Measurements from ENCODE around the gene ZNF454.

The ZNF454 gene

DNA sequence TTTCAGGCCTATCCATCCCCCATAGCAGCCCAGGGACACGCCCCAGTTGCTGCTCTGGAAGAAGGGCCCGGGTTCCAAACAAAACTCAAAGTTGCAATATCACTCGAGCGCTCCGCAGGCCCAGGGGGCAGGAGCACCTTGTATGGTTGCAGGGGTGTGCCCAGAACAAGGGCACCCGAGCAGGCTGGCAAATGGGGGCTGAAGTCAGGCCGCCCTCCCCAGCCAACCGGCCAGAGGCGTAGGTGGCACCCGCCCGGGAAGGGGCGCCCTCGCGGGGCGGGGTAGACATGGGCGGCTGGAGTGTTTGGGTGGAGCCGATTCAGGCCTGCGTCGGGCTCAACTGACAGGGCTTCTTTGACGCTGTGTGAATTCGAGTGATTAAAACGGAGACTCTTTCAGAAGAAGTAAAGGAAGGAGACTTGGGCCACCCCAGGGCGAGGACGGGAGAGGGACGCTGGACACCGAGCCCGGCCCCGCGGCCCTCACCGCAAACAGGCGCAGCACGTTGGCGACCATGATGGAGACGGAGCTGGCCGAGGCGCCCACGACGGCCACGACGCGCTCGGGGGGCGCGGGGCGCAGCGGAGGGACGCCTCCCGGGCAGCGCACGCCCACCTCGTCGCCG, 53.1 kb downstream of the ZNF454 start:
- no peak for DNase-seq

- DNase-seq, result no peak
These were observed 53.8 kb downstream of the ZNF454 start, which contains the start of gene GRM6 for GRCh38 chr5:178994580-178995340. Gene GRM6, minus strand, starts transcription at chr5:178995320. Its CDS starts 376 bp downstream, at chr5:178994944.

DNA sequence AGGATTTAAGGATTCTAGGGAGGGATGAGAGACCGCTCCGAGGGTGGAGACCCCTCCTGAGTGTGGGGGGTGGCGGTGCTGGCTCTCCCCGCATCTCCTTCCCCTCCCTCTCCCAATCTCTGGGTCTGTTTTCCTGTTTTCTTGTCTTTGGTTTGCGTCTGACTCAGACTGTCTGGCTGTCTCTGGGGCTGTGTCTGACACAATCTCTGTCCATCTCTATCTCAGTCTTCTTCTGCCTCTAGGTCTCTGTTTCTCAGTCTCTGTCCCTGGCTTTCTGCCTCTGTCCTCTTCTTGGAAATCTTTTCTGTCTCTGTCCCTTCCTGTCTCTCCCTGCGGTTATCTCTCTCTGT, 54.3 kb downstream of the ZNF454 start:
- no peak for DNase-seq

DNA sequence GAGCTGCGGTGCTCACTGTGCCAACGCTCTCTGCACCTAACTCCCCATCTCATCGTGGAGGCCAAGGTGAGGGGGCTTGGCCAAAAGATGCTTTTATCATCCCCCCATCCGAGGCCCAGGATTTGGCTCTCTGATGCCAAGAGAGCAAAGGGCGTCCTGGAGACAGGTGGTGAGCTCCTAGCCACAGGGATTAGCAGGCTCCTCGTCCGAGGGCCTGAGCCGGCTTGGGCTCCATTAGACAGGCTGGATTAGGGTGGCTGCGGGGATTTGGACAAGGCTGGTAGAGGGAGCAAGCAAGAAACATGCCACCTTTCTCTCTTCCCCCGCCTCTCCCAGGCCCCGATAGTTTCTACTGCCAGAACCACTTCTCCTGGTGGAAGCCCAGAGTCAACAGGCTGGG, 55.2 kb downstream of the ZNF454 start:
- no peak for DNase-seq

- no peak for DNase-seq
These were observed 56.2 kb downstream of the ZNF454 start for GRCh38 chr5:178997191-178997590.

- DNase-seq, result no peak
These were observed 57.4 kb downstream of the ZNF454 start for GRCh38 chr5:178998441-178998840.

GRCh38 chr5:179006564-179006963, 65.6 kb downstream of the ZNF454 start:
- no peak for DNase-seq

- DNase-seq, result no peak
These were observed 67.7 kb downstream of the ZNF454 start for GRCh38 chr5:179008667-179009066.
